Fibroblast of the aortic adventitia (primary cell): Measurements from ENCODE around the gene ADGRF5. TPM values are rescaled to one million over a fixed set of nuclear protein-coding genes. Genes with fewer than 3 reads are reported as not detected.

Source experiments
- DNase-seq: peaks from one replicate; pipeline ENCODE4 v3.0.0-alpha.2; 2010; ENCODE audit warnings: low read depth
- H3K4me3 ChIP-seq: 2 replicates; pipeline ENCODE4 v1.5.1; 2011; ENCODE audit warnings: low read depth, mild to moderate bottlenecking, control low read depth, low read length, moderate library complexity
- CTCF ChIP-seq: IDR thresholded peaks from 2 replicates; pipeline ENCODE4 v1.5.1; 2011; ENCODE audit warnings: mild to moderate bottlenecking, low read length, control low read depth, inconsistent platforms; ENCODE audit not compliant: insufficient read depth
- total RNA-seq: library from RNA; depleted of rRNA; stranded (reverse); fragments of >200 nt; gene quantifications from 2 replicates; pipeline ENCODE4 v1.2.3, GENCODE V29; 2012; ENCODE audit warnings: low replicate concordance

Gene ADGRF5
- total RNA-seq, 1 donor: under 0.01 TPM

DNA sequence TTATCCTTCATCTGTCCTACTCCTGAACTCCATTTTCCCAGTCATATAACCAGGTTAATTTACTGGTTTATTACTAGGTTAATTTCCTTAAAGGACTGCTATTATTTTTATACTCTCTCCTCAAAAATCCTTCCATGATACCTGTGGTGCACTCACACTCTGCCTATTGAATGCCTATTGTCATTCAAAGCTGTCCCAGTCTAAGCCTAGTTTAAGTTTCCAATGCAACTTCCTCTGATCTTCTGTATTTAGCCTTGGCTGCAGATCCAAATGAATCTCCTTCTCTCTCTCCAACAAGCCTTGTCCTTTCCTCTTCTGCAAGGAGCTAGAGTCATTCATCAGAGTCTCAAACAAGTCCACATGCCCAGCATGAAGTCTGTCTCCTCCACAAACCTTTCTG, 41.3 kb upstream of the ADGRF5 start:
- DNase-seq: no peak
- no peak overlapping the region for H3K4me3 ChIP-seq
- no peak for TF ChIP-seq CTCF

- DNase-seq: no peak
- TF ChIP-seq CTCF: no peak
- no peak overlapping the region for H3K4me3 ChIP-seq
Measured at GRCh38 chr6:46961711-46962110, 40.0 kb upstream of the ADGRF5 start.

DNA sequence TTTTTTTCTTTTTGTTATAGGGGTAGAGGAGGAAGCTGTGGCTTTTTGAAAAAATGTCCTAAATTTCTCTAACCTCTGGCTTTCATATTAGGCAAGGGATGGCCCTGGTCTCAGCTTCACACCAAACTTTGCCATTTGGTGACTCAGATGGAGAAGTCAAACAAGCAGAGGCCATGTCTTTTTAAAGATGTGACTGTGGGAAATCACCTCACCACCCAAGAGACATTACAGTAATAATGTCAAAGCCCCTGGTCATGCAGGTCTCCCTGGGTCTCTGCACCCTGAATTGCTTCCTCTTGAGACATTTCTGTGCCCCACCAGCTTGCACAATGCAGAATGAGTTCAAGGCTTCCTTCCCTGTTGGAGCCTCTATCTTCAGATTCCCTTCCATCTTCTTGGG, 39.5 kb upstream of the ADGRF5 start:
- TF ChIP-seq CTCF: no peak
- DNase-seq: no peak
- H3K4me3 ChIP-seq: no peak overlapping the region

GRCh38 chr6:46959419-46959818, 37.7 kb upstream of the ADGRF5 start:
- DNase-seq: no peak
- TF ChIP-seq CTCF: no peak
- H3K4me3 ChIP-seq: no peak overlapping the region

GRCh38 chr6:46956409-46956808, 34.7 kb upstream of the ADGRF5 start:
- no peak for DNase-seq
- H3K4me3 ChIP-seq: no peak overlapping the region
- TF ChIP-seq CTCF: no peak

- no peak for DNase-seq
- H3K4me3 ChIP-seq: no peak overlapping the region
- TF ChIP-seq CTCF: no peak
Measured at GRCh38 chr6:46954837-46955451, 33.2 kb upstream of the ADGRF5 start.

DNA sequence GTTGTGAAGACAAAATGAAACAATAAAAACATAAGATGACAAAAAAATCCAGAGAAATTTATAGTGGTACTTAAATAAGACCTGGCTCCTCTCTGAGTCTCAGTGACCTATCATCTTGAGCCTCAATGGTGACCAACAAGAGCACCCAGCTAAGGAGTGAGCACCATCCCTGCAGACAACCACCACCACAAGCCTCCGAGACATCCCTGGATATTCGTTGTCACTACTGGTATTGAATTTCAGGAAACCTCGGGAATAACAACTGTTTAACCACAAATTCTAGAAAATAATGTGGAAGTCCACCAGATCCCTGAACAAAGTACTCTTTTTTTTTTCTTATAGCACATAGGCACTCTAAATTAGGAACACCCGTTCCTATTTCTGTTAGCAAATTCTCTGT, 32.2 kb upstream of the ADGRF5 start:
- no peak for TF ChIP-seq CTCF
- DNase-seq: no peak

More for the DNA sequence above, 32.2 kb upstream of the ADGRF5 start:
- no peak overlapping the region for H3K4me3 ChIP-seq
